Memory B cell (primary cell): ENCODE measurements around the gene DNAH12.

Source experiments
- ATAC-seq: fragments of 150-1000 bp; cut with Tn5 transposase; 2 replicates; pipeline ENCODE4 v1.10.0; 2021; ENCODE audit warnings: low read depth, mild to moderate bottlenecking, moderate library complexity
- DNase-seq, 2 donors: peaks; one replicate each; pipeline ENCODE4 v3.0.0; 2022; ENCODE audit warnings: low spot score in 2 of 2
- H3K27ac Mint-ChIP-seq: one replicate; pipeline ENCODE4 v1.8.0; 2022; ENCODE audit warnings: mild to moderate bottlenecking, moderate library complexity, mixed read lengths
- H3K27me3 Mint-ChIP-seq: one replicate; pipeline ENCODE4 v1.8.0; 2022; ENCODE audit warnings: mixed read lengths
- H3K36me3 Mint-ChIP-seq: one replicate; pipeline ENCODE4 v1.8.0; 2022; ENCODE audit warnings: mild to moderate bottlenecking, mixed read lengths
- H3K4me1 Mint-ChIP-seq: one replicate; pipeline ENCODE4 v1.8.0; 2022; ENCODE audit warnings: mixed read lengths
- H3K4me3 Mint-ChIP-seq: one replicate; pipeline ENCODE4 v1.8.0; 2022; ENCODE audit warnings: mild to moderate bottlenecking, moderate library complexity, mixed read lengths
- H3K9me3 Mint-ChIP-seq: one replicate; pipeline ENCODE4 v1.8.0; 2022; ENCODE audit warnings: mixed read lengths

The DNAH12 gene

GRCh38 chr3:57544181-57545125 is at the start of gene DNAH12:
Gene DNAH12 (minus strand): TSS chr3:57544344. CDS start chr3:57542870, 1,474 bp downstream.
- H3K27me3 Mint-ChIP-seq, result no peaks in the 10 kb centered on the region
- DNase-seq (no peak), ATAC-seq (peak; percentile 83)
- no peaks in the 10 kb centered on the region for H3K36me3 Mint-ChIP-seq
- no peaks in the 10 kb centered on the region for H3K9me3 Mint-ChIP-seq
- H3K27ac Mint-ChIP-seq, result peak within 1 kb of the TSS; percentile 8
- peak within 1 kb of the TSS; percentile 58 for H3K4me3 Mint-ChIP-seq
- H3K4me1 Mint-ChIP-seq, result peaks cover 9% of the 10 kb centered on the region

DNA sequence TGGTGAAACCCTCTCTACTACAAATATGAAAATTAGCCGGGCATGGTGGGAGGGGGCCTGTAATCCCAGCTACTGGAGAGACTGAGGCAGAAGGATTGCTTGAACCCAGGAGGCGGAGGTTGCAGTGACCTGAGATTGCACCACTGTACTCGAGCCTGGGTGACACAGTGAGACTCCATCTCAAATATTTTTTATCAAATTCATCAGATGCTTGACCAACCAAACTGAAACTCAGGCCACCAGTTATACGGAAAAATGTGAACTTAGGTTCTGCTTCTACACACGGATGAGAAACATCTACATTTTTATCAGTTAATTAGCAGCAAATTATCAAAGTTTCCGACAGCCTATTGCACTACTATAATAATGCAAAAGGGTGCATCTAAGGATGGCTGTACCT is 48.2 kb upstream of the DNAH12 start:
- H3K27ac Mint-ChIP-seq, result peak overlapping the region; percentile 65
- ATAC-seq, result no peak
- H3K4me1 Mint-ChIP-seq, result peaks cover 23% of the 10 kb centered on the region
- peaks cover 4% of the 10 kb centered on the region for H3K36me3 Mint-ChIP-seq
- no peaks in the 10 kb centered on the region for H3K27me3 Mint-ChIP-seq
- H3K9me3 Mint-ChIP-seq, result no peaks in the 10 kb centered on the region
- DNase-seq, result no peak
- H3K4me3 Mint-ChIP-seq, result no peak overlapping the region

DNA sequence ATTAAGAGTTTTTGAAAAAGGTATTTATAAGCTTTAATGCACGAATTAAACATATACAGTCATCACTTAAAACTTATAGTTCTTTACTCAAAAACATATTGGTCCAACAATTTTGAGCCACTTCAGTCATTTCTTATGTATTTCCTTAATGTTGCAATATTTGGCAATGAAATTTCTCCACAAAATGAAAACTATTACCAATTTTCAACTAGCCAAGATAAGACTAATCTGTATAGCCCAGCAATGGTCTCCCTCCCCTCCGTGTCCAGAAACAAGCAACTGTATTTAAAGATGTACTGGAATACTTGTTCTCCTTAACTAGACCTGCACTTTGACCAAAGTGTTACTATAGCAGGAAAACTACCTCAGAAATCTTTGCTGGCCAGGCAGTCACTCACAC is 43.8 kb upstream of the DNAH12 start:
- Mint-ChIP-seq H3K27ac (no peak overlapping the region), H3K9me3 (no peaks in the 10 kb centered on the region), H3K27me3 (no peaks in the 10 kb centered on the region), H3K4me3 (no peak overlapping the region), H3K4me1 (peaks cover 21% of the 10 kb centered on the region), H3K36me3 (peaks cover 7% of the 10 kb centered on the region)
- DNase-seq (no peak), ATAC-seq (no peak)

- ATAC-seq, result no peak
- Mint-ChIP-seq H3K27ac (peak overlapping the region; percentile 45), H3K4me3 (no peak overlapping the region), H3K9me3 (no peaks in the 10 kb centered on the region), H3K36me3 (peaks cover 9% of the 10 kb centered on the region), H3K27me3 (no peaks in the 10 kb centered on the region), H3K4me1 (peaks cover 19% of the 10 kb centered on the region)
- DNase-seq, result no peak
Measured at GRCh38 chr3:57586778-57587177, 42.6 kb upstream of the DNAH12 start.

- Mint-ChIP-seq H3K4me3 (no peak overlapping the region), H3K27me3 (no peaks in the 10 kb centered on the region), H3K9me3 (no peaks in the 10 kb centered on the region), H3K4me1 (peaks cover 15% of the 10 kb centered on the region), H3K27ac (peak overlapping the region; percentile 13), H3K36me3 (peaks cover 7% of the 10 kb centered on the region)
- DNase-seq (no peak), ATAC-seq (no peak)
Measured at GRCh38 chr3:57583544-57583943, 39.4 kb upstream of the DNAH12 start.

GRCh38 chr3:57582474-57583168 is 38.5 kb upstream of the DNAH12 start:
- DNase-seq (no peak), ATAC-seq (peak; percentile 78)
- Mint-ChIP-seq H3K4me1 (peaks cover 12% of the 10 kb centered on the region), H3K9me3 (no peaks in the 10 kb centered on the region), H3K27ac (no peak overlapping the region), H3K27me3 (no peaks in the 10 kb centered on the region), H3K36me3 (peaks cover 5% of the 10 kb centered on the region), H3K4me3 (no peak overlapping the region)

GRCh38 chr3:57577801-57578200 is 33.7 kb upstream of the DNAH12 start:
- no peaks in the 10 kb centered on the region for H3K27me3 Mint-ChIP-seq
- no peak for ATAC-seq
- no peaks in the 10 kb centered on the region for H3K9me3 Mint-ChIP-seq
- H3K4me1 Mint-ChIP-seq, result peaks cover 8% of the 10 kb centered on the region
- H3K36me3 Mint-ChIP-seq, result peaks cover 12% of the 10 kb centered on the region
- H3K4me3 Mint-ChIP-seq, result no peak overlapping the region
- no peak overlapping the region for H3K27ac Mint-ChIP-seq
- DNase-seq, result no peak

GRCh38 chr3:57575966-57576626 is 32.0 kb upstream of the DNAH12 start:
- ATAC-seq (no peak), DNase-seq (no peak)
- H3K27me3 Mint-ChIP-seq, result no peaks in the 10 kb centered on the region
- peaks cover 7% of the 10 kb centered on the region for H3K4me1 Mint-ChIP-seq
- H3K36me3 Mint-ChIP-seq, result peaks cover 17% of the 10 kb centered on the region
- peak overlapping the region; percentile 82 for H3K27ac Mint-ChIP-seq
- H3K9me3 Mint-ChIP-seq, result no peaks in the 10 kb centered on the region
- H3K4me3 Mint-ChIP-seq, result no peak overlapping the region

DNA sequence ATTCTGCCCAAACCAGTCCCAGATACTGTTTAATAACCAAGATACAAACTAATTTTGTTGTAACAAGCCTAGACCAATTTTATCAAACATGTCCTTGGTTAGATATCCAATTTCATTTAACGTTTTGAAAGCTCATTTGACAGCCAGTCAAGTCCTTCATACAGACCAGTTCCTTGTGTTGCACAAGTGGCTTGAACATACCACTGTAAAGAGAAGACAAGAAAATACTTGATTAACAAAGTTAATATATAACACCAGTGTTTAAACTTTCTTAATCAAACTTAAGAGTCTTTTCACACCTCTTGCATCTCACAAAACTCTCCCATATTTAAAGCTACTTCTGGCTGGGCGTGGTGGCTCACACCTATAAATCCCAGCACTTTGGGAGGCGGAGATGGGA is 28.0 kb upstream of the DNAH12 start:
- no peak for DNase-seq
- H3K9me3 Mint-ChIP-seq, result no peaks in the 10 kb centered on the region
- H3K4me3 Mint-ChIP-seq, result no peak overlapping the region
- no peaks in the 10 kb centered on the region for H3K27me3 Mint-ChIP-seq
- ATAC-seq, result no peak
- H3K27ac Mint-ChIP-seq, result peak overlapping the region; percentile 43
- H3K36me3 Mint-ChIP-seq, result peaks cover 20% of the 10 kb centered on the region
- peaks cover 5% of the 10 kb centered on the region for H3K4me1 Mint-ChIP-seq

- H3K4me1 Mint-ChIP-seq, result no peaks in the 10 kb centered on the region
- H3K27ac Mint-ChIP-seq, result no peak overlapping the region
- ATAC-seq, result no peak
- H3K36me3 Mint-ChIP-seq, result peaks cover 13% of the 10 kb centered on the region
- no peaks in the 10 kb centered on the region for H3K9me3 Mint-ChIP-seq
- H3K4me3 Mint-ChIP-seq, result no peak overlapping the region
- H3K27me3 Mint-ChIP-seq, result no peaks in the 10 kb centered on the region
- no peak for DNase-seq
Measured at GRCh38 chr3:57570878-57571277, 26.7 kb upstream of the DNAH12 start.

DNA sequence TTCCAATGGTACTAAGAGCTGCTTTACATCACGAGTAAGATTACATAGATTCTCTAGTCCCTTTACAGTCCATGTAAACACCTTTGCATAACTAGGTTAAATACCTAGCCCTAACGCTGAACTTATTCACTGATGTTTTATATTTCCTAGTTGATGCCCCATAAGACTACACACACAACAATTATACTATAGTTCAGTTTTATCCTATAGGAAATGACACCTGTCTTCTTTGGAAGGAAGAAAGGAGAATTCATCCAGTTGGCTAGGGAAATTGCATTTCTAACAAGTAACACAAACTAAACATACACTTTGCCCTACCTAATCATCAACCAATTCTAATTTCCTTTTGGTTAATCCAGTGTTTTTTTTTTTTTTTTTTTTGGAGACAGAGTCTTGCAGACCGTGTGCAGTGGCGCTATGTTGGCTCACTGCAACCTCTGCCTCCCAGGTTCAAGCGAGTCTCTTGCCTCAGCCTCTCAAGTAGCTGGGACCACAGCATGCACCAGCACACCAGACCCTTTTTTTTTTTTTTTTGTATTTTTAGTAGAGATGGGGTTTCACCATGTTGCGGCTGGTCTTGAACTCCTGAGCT is 25.8 kb upstream of the DNAH12 start:
- Mint-ChIP-seq H3K4me3 (no peak overlapping the region), H3K36me3 (peaks cover 13% of the 10 kb centered on the region), H3K4me1 (no peaks in the 10 kb centered on the region), H3K27ac (no peak overlapping the region), H3K9me3 (no peaks in the 10 kb centered on the region), H3K27me3 (no peaks in the 10 kb centered on the region)
- DNase-seq (no peak), ATAC-seq (no peak)

DNA sequence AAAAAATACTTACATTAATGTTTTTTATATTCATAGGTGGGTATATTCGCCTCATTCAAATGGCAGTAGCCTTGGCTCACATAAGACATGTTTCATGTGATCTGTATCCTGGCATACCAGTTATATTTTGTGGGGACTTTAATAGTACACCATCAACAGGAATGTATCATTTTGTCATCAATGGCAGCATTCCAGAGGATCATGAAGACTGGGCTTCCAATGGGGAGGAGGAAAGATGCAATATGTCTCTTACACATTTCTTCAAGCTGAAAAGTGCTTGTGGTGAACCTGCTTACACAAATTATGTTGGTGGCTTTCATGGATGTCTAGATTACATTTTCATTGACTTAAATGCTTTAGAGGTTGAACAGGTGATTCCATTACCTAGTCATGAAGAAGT is 15.4 kb upstream of the DNAH12 start:
- no peak for DNase-seq
- peaks cover 10% of the 10 kb centered on the region for H3K36me3 Mint-ChIP-seq
- peaks cover 23% of the 10 kb centered on the region for H3K4me1 Mint-ChIP-seq
- H3K27me3 Mint-ChIP-seq, result no peaks in the 10 kb centered on the region
- ATAC-seq, result no peak
- H3K27ac Mint-ChIP-seq, result no peak overlapping the region
- H3K4me3 Mint-ChIP-seq, result no peak overlapping the region
- H3K9me3 Mint-ChIP-seq, result no peaks in the 10 kb centered on the region

GRCh38 chr3:57557085-57557537 is 13.0 kb upstream of the DNAH12 start:
- no peaks in the 10 kb centered on the region for H3K9me3 Mint-ChIP-seq
- peak in 1 of 2 donors; percentile 7 for DNase-seq
- ATAC-seq, result peak; percentile 12
- H3K27me3 Mint-ChIP-seq, result no peaks in the 10 kb centered on the region
- peaks cover 21% of the 10 kb centered on the region for H3K4me1 Mint-ChIP-seq
- H3K27ac Mint-ChIP-seq, result peak overlapping the region; percentile 100
- H3K36me3 Mint-ChIP-seq, result peaks cover 8% of the 10 kb centered on the region
- peak overlapping the region; percentile 99 for H3K4me3 Mint-ChIP-seq
